A172 (cell line): ENCODE data around the gene DDOST. TPM values are rescaled to one million over a fixed set of nuclear protein-coding genes. Genes with fewer than 3 reads are reported as not detected.
"Not testable (repeated sequence)": the region's sequence is repeated elsewhere in the genome, so short reads cannot be mapped to it uniquely, and the experiment has no call there.

Experiments
- DNase-seq: peaks from one replicate; pipeline ENCODE4 v3.0.0-alpha.2; 2015; ENCODE audit warnings: low spot score
- total RNA-seq: library from RNA; depleted of rRNA; stranded (reverse); fragments of >200 nt; shearing (Covaris generic); gene quantifications from 2 replicates; pipeline ENCODE4 v1.2.3, GENCODE V29; 2014

The DDOST gene
- total RNA-seq, 1 experiment from 2014 or later, result 211 TPM

DNA sequence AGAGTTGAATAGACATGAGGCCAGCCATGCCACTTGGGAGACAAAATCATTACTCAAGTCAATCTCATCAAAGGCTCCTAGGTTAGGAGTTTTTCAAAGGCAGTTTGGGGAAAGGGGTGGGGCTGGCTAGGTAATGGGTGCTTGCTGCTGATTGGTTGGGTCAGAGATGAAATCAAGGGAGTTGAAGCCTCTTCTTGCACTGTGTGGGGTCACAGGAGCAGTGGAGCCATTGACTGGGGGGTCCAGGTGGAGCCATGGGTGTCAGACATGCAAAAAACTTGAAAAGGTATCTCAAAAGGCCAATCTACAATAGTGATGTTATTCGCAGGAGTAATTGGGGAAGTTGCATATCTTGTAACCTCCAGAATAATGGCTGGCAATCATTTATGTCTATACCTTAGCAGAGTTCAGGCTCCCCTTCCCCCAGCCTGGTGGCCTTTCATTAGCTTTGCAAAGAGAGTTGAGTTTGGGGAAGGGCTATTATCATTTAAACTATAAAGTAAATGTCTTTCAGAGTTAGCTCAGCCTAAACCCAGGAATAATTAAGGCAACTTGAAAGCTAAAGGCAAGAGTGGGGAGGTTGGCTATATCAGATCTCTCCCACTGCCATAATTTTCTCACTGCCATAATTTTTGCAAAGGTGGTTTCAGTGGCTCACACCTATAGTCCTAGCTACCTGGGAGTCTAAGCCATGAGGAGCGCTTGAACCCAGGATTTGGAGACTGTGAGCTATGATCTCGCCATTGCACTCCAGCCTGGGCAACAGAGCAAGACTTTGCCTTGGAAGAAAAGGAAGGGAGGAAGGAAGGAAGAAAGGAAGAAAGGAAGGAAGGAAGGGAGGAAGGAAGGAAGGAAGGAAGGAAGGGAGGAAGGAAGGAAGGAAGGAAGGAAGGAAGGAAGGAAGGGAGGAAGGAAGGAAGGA is 35.7 kb downstream of the DDOST start:
- no peak for DNase-seq

DNA sequence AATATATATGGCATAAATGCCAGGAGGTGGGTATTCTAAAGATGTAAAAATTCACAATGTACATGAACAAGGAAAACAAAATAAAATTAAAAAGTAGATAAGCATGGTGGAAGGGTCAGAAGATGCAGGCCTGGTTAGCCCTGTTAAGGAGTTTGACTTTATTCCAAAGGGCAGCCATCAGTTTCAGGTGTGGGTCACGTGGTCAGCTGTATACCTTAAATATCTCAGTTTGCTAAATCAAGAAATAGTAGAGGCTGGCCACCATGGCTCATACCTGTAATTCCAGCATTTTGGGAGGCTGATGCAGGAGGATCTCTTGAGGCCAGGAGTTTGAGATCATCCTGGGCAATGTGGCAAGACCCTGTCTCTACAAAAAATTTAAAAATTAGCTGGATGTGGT is 36.5 kb downstream of the DDOST start:
- DNase-seq, result no peak

DNA sequence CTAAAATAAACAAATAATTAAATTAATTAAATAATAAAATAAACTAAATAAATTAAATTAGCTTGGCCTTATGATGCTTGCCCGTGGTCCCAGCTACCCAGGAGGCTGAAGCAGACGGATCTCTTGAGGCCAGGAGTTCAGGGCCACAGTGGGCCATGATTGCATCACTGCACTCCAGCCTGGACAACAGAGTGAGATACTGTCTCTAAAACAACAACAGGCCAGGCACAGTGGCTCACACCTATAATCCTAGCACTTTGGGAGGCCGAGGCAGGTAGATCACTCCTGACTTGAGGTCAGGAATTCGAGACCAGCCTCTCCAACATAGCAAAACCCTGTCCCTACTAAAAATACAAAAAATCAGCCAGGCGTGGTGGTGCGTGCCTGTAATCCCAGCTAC is 40.2 kb downstream of the DDOST start:
- DNase-seq, result no peak

- no peak for DNase-seq
These were observed 41.2 kb downstream of the DDOST start for GRCh38 chr1:20619999-20620398.

DNA sequence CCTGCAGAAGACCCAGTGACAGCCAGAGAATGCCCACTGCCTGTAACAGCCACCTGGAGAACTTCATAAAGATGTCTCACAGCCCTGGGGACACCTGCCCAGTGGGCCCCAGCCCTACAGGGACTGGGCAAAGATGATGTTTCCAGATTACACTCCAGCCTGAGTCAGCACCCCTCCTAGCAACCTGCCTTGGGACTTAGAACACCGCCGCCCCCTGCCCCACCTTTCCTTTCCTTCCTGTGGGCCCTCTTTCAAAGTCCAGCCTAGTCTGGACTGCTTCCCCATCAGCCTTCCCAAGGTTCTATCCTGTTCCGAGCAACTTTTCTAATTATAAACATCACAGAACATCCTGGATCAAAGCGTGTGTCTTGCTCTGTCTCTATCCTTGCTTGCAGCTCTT is 42.6 kb downstream of the DDOST start:
- no peak for DNase-seq

- no peak for DNase-seq
These were observed 44.2 kb downstream of the DDOST start for GRCh38 chr1:20616847-20617487.

DNA sequence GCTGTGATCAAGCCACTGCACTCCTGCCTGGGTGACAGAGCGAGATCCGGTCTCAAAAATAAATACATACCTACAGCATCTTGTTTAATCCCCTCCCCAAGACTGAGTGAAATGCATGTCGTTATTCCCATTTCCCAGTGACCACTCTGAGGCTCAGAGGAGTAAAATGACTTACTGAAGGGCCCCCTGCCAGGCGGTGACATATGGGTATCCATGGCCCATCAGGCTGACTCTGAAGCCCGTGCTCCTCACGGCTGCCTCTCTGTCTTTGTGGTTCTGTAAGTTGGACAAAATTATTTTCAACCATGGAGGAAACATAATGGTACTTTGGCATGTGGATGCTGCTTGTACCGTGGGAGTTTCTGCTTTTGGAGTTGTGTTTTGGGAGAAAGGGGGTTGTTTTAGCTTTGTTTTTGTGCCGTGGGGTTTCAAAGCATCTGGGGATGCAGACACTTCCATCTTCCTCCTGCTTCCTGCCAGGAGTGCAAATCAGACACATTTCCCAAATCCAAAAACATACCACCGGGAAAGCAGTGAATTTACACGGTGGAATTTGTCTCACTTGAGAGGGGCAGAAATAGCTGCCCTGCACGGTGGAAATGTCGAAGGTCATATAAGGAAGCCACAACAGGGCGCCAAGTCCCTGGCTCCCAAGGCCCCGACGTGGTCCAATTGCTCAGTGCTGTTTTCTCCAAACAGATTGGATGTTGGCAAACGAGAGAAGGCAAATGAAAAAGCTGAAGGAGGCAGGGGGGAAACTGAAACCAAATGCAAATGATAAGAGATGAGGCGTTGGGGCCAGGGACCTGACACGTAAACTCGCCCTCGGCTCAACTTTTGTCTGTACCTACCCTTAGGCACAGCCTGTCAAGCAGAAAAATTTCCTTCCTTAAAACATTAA is 45.0 kb downstream of the DDOST start:
- DNase-seq, result peak; percentile 11

DNA sequence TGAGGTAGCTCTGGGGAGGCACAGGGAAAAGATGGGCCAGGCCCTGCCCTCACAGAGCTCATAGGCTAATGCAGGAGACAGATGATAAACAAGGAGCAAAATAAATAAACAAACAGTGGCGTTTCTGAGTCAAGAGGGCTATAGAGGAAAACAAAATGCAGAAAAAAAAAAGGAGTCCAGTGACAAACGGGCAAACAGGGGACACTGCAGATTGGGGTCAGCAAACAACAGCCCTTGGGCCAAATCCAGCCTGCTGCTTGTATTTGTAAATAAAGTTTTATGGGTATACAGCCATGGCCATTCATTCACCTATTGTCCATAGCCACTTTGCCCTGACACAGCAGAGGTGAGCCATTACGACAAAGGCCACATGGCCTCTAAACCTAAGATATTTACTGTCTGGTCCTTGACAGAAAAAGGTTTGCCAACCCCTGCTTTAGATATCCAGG is 47.0 kb downstream of the DDOST start:
- DNase-seq, result no peak

DNA sequence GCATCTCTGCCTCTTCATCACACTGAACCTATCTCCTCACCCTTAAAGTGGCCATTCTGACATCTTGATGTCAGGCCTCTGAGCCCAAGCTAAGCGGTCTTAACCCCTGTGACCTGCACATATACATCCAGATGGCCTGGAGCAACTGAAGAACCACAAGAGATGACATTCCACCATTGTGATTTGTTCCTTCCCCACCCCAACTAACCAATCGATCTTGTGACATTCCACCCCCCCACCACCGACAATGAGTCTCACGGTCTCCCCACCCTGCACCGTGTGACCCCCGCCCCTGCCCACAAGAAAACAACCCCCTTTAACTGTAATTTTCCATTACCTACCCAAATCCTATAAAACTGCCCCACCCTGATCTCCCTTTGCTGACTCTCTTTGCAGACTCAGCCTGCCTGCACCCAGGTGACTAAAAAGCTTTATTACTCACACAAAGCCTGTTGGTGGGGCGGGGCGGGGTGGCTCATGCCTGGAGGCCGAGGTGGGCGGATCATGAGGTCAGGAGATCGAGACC is 48.9 kb downstream of the DDOST start:
- DNase-seq, result peak; percentile 74

DNA sequence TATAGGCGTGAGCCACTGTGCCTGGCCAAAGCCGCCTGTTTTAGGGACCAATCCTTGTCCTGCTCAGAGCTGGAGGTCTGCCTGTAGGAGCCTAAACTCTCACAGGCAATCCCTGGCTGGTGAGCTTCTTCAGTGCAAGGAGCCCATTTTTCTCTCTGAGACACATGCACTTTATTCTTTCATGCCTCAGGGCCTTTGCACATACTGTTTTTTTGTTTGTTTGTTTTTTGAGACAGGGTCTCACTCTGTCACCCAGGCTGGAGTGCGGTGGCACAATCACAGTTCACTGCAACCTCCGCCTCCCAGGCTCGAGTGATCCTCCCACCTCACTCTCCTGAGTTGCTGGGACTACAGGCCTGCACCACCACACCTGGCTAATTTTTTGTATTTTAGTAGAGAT is 49.5 kb downstream of the DDOST start:
- no peak for DNase-seq

DNA sequence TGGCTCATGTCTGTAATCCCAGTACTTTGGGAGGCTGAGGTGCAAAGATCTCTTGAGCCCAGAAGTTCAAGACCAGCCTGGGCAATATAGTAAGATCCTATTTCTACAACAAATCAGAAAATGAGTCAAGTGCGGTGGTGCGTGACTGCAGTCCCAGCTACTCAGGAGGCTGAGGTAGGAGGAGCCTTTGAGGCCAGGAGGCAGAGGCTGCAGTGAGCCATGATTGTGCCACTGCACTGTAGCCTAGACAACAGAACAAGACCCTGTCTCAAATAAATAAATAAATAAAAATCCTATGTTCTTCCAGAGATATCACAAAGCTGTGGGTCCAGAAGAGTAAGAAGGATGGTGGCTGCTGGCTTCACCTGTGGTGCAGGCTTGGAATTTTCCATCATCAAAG is 50.2 kb downstream of the DDOST start:
- no peak for DNase-seq

GRCh38 chr1:20609541-20609940 is 51.6 kb downstream of the DDOST start:
- DNase-seq, result no peak

GRCh38 chr1:20606801-20607570 is 54.2 kb downstream of the DDOST start:
- DNase-seq, result not testable (repeated sequence)

DNA sequence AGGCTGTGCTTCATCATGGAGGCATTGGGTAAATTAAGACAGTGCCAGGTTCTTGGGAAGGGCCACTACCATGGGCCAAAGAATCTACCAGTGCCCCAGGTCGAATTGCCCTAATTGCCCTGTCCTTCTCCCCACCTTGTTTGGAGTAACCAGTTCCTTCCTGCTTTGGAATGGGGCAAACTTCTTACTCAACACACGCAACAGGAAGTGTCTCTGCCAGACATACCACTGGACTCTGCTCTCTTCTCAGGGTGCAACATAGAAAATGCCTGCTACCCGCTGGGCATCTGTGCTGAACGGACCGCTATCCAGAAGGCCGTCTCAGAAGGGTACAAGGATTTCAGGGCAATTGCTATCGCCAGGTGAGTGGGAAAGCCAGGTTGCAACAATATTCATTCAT is 56.5 kb downstream of the DDOST start:
- DNase-seq, result no peak

- peak; percentile 85 for DNase-seq
These were observed 57.4 kb downstream of the DDOST start for GRCh38 chr1:20603504-20604464.

DNA sequence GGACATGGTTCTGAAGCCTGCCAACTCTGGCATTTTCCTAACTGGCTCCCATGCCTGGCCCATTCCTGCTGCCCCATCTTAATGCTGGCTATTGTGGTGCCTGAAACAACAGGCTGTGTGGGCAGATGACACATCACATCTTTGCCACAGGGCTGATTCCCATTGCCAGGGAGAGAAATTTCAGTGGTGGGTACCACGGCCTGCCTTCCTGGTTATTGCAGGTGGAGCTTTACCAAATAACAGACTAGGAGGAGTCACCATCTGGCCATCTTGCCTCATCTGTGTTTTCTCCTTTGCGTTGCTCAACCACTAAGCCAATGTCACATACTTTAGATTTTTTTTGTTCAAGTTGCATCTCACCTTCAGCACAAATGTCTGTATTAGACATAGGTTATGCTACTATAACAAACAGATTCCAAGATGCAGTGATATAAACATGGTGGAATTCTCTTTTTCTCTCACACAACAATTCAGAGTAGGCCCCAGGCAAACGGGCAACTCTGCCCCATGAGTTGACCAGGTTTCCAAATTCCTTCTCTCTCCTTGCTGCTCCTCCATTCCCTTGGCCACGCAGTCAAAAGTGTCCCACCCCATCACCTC is 58.2 kb downstream of the DDOST start:
- DNase-seq, result no peak
